GM15510 (cell line): ENCODE results near the gene PRG3.
A peak's percentile ranks its signal among the peaks of the same experiment; 100 is the strongest.

Experiments used
- POLR2A ChIP-seq: IDR thresholded peaks from 3 replicates; pipeline ENCODE4 v1.6.1; 2011; ENCODE audit warnings: borderline replicate concordance; ENCODE audit not compliant: insufficient read length; ENCODE audit errors: extremely low read depth

Gene PRG3

GRCh38 chr11:57347336-57347735 lies 33.6 kb downstream of the PRG3 start:
- TF ChIP-seq POLR2A = no peak

DNA sequence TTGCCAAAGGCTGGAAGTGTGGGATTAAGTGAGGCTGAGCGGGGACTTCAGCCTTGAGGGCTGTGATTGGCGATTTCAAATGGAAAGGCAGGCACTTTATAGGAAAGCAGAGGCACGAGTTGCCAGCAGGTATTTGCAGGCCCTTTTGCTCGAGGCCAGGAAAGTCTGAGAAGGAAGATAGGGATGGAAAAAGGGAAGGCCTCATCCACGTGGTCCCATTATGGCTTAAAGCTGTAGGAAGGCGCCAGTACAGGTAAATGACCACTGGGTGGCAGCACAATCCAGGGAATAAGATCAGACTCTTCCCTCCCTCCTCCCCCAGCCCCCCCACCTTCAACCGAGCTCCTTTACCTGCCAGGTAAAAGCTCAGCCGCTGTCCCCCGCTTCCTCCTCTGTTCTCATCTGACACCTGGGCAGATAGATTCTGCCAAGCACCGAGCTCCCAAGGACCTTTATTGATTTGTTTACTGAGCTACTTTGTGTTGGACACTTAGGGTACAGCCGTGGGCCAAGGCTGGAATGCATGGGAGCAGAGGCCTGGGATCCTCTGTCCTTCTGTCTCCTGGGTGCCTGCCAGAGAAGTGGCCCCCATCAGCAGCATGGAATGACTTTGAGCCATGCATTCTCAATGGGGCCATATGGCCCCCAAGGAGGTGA lies 35.3 kb downstream of the PRG3 start:
- no peak for TF ChIP-seq POLR2A

DNA sequence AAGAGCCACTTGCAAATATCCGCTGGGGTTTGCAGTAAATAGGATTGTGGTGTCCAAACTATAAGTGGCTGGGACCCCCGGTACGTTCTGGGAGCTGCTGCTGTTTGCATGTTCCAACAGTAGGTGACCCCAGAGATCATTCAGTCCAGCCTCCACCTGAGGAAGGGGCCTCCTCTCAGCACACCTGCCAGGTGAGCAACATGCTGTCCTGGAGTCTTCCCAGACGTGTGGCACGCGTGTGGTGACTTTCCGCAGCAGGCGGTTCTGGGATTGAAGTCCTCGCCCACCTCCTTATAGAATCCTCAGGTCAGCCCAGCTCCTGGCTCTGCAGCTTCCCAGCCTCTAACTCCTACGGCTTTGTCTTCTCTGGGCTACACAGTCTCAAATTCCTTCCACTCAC lies 36.1 kb downstream of the PRG3 start:
- TF ChIP-seq POLR2A = no peak

DNA sequence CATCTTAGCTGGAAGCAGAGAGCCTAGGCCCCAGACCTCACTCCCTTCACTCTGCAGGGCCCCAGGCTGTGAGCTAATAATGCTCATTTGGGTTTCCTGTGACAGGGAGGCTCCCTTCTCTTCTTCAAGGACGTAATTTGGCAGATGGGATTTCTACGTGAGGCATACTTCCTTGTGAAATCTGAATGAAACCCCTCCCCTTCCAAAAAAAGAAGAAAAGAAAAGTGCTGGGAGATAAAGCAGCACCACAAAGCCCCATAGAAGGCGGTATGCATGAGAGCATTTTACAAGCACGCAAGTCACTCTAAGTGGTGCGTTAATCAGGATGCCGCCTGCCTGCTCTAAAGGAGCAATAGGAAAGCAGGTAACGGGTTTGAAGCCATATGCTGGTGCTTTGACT lies 37.1 kb downstream of the PRG3 start:
- TF ChIP-seq POLR2A = no peak

GRCh38 chr11:57342702-57343101 lies 38.2 kb downstream of the PRG3 start:
- TF ChIP-seq POLR2A = no peak

- no peak for TF ChIP-seq POLR2A
These were observed 39.6 kb downstream of the PRG3 start for GRCh38 chr11:57341250-57341808.

GRCh38 chr11:57340039-57340615 lies 40.8 kb downstream of the PRG3 start:
- no peak for TF ChIP-seq POLR2A

DNA sequence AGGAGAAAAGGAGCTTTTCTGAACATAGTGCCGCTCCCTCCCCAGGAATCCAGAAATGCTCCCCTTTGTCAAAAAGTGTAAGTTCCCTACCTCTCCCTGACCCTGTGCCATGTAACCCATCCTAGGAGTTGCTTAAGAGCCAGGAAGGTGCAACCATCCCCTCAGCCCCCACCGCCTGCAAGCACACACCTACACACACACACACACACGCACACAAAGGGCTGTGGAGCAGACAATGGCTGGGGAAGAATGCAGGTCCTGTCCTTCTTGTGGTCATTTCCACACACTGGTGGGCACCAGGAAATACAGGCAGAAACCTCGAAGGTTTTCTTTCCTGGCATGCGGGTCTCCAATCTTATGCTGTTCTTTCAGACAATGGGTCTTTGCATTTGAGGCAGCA lies 41.6 kb downstream of the PRG3 start:
- TF ChIP-seq POLR2A = no peak

DNA sequence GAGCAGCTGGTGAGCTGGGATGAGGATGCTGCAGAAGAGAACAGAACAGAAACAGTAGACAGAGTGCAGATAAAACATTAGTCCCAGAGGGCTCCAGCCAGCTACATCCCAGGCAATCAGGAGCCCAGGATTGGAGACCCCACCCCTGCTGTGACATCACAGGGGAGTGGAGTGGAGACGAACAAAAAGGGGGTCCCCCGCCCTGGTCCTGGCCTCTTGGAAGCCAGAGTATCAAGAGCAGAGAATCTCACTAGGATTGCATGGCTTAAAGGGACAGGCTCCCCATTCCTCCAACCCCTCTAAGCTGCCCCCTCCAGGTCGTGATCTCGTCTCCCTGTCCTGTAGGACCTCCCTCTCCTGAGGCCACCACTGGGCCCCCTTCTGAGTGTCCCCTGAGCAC lies 42.8 kb downstream of the PRG3 start, which contains the start of gene P2RX3:
P2RX3 (plus strand) TSS at position 211 of the 400 bp plus-strand sequence. CDS start 199 bp downstream, outside the sequence.
- no peak for TF ChIP-seq POLR2A

- TF ChIP-seq POLR2A = no peak
These were observed 44.8 kb downstream of the PRG3 start for GRCh38 chr11:57336111-57336666.

- TF ChIP-seq POLR2A = peak; percentile 75
These were observed 45.4 kb downstream of the PRG3 start, which contains the start of gene SSRP1 for GRCh38 chr11:57335343-57336110. SSRP1 (minus strand) TSS chr11:57335892; CDS start chr11:57335121, 771 bp downstream.

DNA sequence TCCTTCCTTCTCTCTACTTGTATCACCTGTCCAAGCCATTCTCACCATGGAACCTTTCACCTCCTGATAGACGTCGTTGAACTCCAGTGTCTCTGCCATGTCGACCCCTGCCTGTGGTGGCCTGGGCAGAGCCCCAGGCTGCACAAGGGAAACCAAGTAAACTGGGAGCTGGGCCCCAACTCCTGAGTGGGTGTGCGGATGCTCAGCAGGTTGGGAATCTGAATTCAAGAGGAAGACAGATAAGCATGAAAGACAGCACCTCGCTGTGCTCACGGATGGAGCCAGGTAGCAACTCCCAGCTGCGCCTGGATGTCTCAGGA lies 46.0 kb downstream of the PRG3 start:
- no peak for TF ChIP-seq POLR2A

DNA sequence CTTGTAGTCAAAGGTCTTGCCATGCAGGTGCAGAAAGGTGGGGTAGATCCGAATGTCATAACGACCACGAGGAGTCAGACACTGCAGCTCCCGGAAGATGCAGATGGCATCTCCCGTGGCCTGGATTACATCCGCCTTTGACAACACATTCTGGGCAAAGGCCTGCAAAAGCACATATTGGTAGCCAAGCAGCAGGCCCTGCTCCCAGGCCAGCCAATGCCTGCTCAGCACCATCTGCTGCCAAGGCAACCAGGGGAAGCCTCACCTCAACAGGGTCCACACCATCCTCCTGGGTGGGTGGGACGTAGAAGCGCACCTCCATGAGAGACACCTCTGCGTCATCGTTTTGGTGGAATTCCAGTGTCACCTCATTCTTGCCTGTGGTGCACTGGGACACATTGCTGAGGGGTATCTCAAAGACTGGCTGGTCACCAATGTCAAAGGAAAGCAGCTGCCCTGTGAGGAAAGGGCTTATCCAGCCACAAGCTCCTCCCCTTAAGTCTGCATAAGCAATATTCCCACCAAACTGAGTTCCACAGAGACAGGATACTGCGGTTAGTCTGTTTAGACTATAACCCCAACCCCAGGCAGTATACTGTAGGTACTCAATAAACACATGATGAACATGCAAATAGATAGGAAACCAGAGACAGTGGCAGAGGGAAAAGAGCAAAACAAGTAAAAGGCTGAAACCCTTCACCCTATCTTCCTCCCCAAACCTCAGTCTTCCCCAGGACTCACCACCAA lies 48.1 kb downstream of the PRG3 start:
- no peak for TF ChIP-seq POLR2A

DNA sequence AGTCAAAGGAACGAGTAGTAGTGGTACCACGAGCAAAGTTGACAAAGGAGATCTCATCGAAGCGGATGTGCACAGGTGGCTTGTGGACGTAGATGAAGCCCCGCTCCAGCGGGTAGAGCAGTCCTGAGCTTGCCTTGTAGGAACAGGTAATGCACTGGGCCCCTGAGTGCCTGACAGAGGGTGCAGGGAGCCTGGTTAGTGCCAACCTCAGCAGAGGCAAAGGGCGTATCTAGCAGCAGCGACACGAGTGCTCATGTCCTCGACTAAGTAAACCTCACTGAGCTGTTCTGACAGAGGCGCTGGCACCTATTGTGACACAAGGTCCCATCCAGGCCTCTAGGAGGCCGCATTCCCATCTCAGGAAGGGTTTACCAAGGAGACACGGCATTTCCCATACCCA lies 49.2 kb downstream of the PRG3 start:
- TF ChIP-seq POLR2A = no peak
